ENCODE data around the gene SLC44A5.
"Not testable (repeated sequence)": the region's sequence is repeated elsewhere in the genome, so short reads cannot be mapped to it uniquely, and the experiment has no call there.

The SLC44A5 gene

DNA sequence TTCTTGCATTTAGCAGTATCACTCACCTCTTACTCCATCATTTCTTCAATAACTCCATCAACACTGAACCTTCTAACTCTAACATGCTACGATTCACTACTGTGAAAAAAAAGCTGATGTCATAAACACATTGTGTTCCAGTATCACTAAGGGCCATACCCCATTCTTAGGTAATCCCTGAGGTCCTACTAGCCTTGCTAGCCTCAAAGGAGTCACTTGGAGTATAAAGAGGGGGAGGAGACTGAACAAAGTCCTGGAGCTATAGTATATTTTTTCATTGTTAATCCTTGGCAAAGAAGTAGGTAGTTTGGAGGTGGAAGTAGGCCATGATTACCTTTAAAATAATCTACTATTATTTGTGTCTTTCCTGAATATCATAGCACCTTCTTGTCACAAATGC lies at the start of gene SLC44A5:
Gene SLC44A5, minus strand, starts transcription at position 101 of the 400 bp plus-strand sequence. CDS start 69,667 bp downstream, outside the sequence.
- no peak for DNase-seq

GRCh38 chr1:75655931-75656330 lies 45.0 kb upstream of the SLC44A5 start:
- no peak for DNase-seq

DNA sequence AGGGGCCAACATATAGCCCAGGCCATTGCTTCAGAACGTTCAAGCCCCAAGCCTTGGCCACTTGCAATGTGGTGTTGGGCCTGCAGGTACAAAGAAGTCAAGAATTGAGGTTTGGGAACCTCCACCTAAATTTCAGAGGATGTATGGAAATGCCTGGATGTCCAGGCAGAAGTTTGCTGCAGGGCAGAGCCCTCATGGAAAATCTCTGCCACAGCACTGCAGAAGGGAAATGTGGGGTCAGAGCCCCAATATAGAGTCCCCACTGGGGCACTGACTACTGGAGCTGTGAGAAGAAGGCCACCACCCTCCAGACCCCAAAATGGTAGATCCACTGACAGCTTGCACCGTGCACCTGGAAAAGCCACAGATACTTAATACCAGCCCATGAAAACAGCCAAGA lies 36.3 kb upstream of the SLC44A5 start:
- DNase-seq: not testable (repeated sequence)

GRCh38 chr1:75645153-75645552 lies 34.2 kb upstream of the SLC44A5 start:
- not testable (repeated sequence) for DNase-seq

DNA sequence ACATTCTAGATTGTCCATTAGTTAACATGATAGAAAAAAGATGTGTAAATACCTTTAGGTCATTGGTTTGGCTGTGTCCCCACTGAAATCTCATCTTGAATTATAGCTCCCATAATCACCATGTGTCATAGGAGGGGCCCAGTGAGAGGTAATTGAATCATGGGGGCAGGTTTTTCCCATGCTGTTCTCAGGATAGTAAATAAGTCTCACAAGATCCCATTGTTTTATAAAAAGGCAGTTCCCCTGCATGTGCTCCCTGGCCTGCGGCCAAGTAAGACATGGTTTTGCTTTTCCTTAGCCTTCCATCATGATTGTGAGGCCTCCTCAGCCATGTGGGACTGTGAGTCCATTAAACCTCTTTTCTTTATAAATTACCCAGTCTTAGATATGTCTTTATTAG lies 32.5 kb upstream of the SLC44A5 start:
- DNase-seq: no peak

- no peak for DNase-seq
Observed at GRCh38 chr1:75641325-75641724, 30.4 kb upstream of the SLC44A5 start.

DNA sequence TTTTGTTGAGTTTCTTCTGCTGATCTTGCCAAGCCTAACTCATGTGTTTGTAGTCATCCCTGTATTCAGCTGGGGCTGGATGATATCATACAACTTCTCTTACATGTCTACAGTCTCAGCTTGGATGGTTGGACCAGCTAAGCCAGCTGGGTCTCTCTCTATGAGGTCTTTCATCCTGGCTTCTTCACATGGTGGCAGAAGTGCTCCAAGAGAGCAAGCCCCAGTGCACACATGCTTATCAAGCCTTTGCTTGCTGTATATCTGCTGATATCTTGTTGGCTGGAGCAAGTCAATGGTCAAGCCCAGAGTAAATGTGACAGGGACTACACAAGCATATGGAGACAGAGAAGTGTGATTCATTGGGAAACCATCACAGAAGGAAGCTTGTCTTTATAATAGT lies 29.2 kb upstream of the SLC44A5 start:
- DNase-seq: no peak

- DNase-seq: no peak
Observed at GRCh38 chr1:75632350-75632949, 21.5 kb upstream of the SLC44A5 start.

- DNase-seq: no peak
Observed at GRCh38 chr1:75630998-75631397, 20.1 kb upstream of the SLC44A5 start.

DNA sequence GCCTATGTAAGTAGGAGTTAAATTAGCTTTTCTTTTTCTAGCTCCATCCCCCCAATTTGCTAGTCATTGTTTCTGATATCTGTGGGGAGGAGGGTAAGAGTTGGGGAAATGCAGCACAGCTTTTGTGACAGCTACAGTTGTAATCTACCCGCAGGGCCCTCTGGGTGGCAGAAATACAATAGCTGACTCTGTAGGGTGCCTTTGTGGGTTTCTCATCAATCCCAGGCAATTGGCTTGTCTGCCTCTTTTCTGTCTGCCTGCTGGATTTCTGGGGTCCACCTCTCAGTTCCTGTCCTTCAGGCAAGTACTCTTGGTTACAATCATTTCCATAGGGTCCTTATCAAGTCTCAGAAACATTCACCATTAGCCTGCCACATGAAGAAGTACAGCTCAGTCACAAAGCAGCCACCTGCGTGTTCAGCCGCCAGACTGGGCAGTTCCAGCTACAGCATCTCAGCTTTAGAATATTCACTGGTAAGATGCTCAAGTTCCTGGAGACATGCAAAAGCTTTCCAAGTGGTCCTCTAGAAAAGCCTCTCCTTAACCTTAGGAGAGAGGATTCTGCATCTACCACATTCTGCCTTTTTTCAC lies 19.2 kb upstream of the SLC44A5 start:
- no peak for DNase-seq

- DNase-seq: no peak
Observed at GRCh38 chr1:75625795-75626194, 14.9 kb upstream of the SLC44A5 start.

- DNase-seq: no peak
Observed at GRCh38 chr1:75618382-75618781, 7.5 kb upstream of the SLC44A5 start.

- no peak for DNase-seq
Observed at GRCh38 chr1:75616436-75617433, 5.8 kb upstream of the SLC44A5 start.

DNA sequence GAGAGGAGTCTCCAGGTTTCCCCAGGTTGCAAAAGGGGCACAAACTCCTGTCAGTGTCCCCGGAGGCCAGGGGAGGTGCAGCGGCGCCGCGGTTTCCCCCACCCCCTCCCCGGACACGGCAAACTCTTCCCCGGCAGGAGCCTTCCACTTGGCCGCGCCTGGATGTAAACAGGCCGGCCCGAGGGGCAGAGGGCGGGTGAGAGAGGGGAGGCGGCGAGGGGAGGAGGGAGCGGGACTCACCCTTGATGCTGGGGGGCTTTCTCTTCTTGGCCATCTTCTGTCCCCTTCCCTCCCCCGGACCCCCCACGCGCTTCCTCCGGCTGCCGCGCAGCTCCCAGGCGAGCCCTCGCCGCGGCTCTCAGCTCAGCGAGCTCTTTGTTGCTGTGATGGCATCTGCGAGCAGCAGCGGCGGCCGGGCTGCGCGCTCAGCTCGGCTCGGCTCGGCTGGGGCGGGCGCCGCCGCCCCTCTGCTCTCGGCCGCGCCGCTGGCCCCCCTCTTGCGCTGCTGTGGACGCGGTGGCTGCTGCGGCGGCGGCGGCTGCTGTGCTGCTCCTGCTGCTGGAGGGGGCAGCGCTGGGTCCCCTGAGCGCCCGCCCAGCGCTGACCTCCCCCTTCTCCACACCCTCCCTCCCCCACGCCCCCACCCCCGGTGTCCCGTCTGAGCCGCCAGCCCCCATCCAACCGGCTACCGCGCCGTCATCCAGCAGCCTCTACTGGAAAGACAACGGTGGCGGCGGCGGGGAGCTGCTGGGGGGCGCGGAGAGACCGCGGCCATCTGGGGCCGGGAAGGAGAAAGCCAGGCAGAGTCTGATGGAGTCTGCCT lies 4.9 kb upstream of the SLC44A5 start:
- no peak for DNase-seq

GRCh38 chr1:75614399-75614756 lies 3.5 kb upstream of the SLC44A5 start:
- no peak for DNase-seq

DNA sequence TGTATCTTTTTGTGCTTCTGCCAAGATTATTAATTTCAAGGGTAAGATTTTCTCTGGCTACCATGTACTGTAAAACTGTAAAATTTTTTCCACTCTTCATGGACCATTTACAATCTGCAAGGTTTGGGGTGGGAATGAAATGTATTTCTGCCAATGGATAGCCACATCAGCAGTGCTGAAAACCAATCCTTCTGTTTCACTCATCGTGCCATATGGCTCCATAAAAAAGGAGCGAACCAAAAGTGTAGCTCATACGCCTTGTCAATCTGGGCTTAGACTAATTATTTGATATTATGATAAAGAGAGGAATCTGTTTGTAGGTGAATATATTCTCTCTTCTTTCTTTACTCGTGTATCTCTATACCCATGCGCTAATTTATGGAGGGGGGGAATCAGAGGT lies 3.0 kb upstream of the SLC44A5 start:
- no peak for DNase-seq

DNA sequence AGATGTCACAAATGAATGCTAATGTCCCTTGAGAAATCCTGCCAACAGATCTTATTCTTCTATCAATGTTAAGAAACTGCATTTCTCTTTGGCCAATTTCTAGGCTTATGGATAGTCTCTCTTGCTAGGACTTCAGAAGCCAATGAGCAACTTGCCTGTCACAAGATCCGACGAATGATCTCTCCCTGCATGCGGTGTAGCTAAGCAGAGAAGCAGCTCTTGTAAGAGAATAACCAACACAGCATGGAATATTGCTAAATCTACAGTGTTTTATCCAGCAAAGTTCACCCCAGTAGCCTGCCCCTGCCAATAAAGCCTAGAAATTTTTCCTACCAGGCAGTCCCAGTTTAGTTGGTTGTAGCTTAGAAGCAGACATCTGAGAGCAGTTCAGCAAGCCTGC lies 2.1 kb upstream of the SLC44A5 start:
- no peak for DNase-seq

GRCh38 chr1:75602486-75602885 lies 8.4 kb downstream of the SLC44A5 start:
- no peak for DNase-seq

GRCh38 chr1:75600781-75601180 lies 10.1 kb downstream of the SLC44A5 start:
- no peak for DNase-seq

DNA sequence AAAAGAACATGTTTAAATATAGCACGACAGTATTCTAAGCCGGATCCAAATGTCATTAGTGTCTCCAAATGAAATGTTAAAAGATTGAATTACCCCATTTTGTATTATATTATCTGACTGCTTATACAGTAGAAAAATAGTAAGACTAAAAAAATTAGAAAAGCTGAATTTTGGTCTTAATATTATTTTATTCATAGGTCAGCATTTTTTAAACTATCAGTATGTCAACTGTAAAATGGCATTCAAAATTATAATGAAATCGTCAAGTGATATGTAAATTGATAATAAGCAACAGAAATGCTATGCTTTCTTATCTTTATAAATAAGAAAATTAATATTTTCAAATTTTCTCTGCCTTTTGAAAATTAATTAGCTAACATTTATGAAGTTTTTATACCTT lies 16.6 kb downstream of the SLC44A5 start:
- no peak for DNase-seq

GRCh38 chr1:75593457-75593856 lies 17.5 kb downstream of the SLC44A5 start:
- not testable (repeated sequence) for DNase-seq

GRCh38 chr1:75589637-75590036 lies 21.3 kb downstream of the SLC44A5 start:
- no peak for DNase-seq
